Neutrophil (primary cell): ENCODE data around the gene DLG4.
"Not testable (repeated sequence)": the region's sequence is repeated elsewhere in the genome, so short reads cannot be mapped to it uniquely, and the experiment has no call there.

Experiments used
- H3K27ac ChIP-seq: fragments of 200-600 bp; sonication (generic); 2 replicates; pipeline ENCODE4 v1.5.1; 2016; ENCODE audit warnings: mild to moderate bottlenecking, moderate library complexity
- H3K27me3 ChIP-seq: fragments of 200-600 bp; sonication (generic); 2 replicates; pipeline ENCODE4 v1.6.0; 2016; ENCODE audit warnings: mild to moderate bottlenecking
- H3K36me3 ChIP-seq: fragments of 200-600 bp; sonication (generic); 2 replicates; pipeline ENCODE4 v1.5.1; 2017
- H3K4me1 ChIP-seq, 2 experiments: fragments of 200-600 bp in 1 of 2; sonication (generic) in 1 of 2; 1 replicate in 1 of 2; 2 replicates in 1 of 2; pipeline versions ENCODE4 v1.5.1 to v1.6.1; 2013 to 2016; ENCODE audit warnings: low read depth in 1 of 2, low read length in 1 of 2, mild to moderate bottlenecking in 1 of 2, moderate library complexity in 1 of 2; ENCODE audit not compliant: control insufficient read depth in 1 of 2, insufficient read depth in 1 of 2
- H3K4me3 ChIP-seq, 2 experiments: fragments of 200-600 bp in 1 of 2; sonication (generic) in 1 of 2; 1 replicate in 1 of 2; 2 replicates in 1 of 2; pipeline ENCODE4 v1.5.1; 2013 to 2016; ENCODE audit warnings: low read depth in 1 of 2, low read length in 1 of 2, mild to moderate bottlenecking in 1 of 2, moderate library complexity in 1 of 2
- H3K9me3 ChIP-seq: fragments of 200-600 bp; sonication (generic); 2 replicates; pipeline ENCODE4 v1.5.1; 2016
- TF ChIP-seq, protein P1 (sequence below): fragments of 200-600 bp; sonication (generic); IDR thresholded peaks from 2 replicates; pipeline ENCODE4 v1.5.1; 2016; ENCODE audit warnings: antibody characterized with exemption

The DLG4 gene

DNA sequence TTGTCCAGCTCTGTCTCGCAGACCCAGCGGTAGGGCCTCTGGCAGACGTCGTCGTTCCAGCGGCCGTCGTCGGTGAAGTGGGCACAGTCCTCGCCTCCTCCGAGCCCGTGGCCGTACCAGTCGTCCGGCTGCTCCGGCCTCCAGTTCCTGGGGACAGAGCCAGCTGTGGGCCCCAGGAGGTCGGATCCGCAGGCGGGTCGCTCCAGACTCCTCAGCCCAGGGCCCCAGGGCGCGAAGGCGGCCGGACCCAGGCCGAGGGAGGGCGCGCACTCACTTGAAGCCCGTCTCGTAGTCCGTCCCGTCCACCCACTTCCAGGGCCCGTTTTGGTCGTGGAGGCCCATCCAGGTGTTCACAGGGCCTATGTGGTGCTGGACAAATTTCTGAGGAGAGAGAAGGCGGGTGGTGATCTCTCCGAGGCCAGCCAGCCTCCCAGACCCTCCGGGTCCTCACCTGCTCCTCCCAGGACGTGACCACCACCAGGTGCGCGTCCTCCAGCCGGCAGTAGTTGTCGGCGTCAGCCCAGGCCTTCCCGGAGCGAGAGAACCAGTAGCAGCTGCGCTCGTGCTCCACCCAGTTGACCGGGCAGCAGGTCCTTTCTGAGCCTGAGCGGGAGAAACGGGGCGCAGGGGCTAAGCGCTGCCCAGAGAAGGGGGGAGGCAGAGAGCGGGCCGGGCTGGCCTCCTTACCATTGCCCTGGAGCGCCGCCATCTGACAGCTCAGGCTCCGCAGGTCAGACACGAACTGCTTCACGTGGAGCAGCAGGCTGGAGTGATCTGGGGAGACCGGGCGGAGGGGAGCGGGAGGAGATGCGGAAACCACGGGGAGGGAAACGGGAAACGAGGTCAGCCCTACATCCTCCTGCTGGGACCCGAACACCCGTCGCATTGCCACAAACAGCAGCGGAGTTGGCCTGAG, 45.7 kb downstream of the DLG4 start:
- TF ChIP-seq, protein P1, sequence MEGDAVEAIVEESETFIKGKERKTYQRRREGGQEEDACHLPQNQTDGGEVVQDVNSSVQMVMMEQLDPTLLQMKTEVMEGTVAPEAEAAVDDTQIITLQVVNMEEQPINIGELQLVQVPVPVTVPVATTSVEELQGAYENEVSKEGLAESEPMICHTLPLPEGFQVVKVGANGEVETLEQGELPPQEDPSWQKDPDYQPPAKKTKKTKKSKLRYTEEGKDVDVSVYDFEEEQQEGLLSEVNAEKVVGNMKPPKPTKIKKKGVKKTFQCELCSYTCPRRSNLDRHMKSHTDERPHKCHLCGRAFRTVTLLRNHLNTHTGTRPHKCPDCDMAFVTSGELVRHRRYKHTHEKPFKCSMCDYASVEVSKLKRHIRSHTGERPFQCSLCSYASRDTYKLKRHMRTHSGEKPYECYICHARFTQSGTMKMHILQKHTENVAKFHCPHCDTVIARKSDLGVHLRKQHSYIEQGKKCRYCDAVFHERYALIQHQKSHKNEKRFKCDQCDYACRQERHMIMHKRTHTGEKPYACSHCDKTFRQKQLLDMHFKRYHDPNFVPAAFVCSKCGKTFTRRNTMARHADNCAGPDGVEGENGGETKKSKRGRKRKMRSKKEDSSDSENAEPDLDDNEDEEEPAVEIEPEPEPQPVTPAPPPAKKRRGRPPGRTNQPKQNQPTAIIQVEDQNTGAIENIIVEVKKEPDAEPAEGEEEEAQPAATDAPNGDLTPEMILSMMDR, result no peak
- Histone ChIP-seq H3K27ac (no peak overlapping the region), H3K36me3 (no peaks in the 10 kb centered on the region), H3K9me3 (peaks cover 4% of the 10 kb centered on the region), H3K4me1 (peaks cover 6 to 13% of the 10 kb centered on the region in 2 experiments), H3K4me3 (no peak overlapping the region), H3K27me3 (peaks cover 82% of the 10 kb centered on the region)

DNA sequence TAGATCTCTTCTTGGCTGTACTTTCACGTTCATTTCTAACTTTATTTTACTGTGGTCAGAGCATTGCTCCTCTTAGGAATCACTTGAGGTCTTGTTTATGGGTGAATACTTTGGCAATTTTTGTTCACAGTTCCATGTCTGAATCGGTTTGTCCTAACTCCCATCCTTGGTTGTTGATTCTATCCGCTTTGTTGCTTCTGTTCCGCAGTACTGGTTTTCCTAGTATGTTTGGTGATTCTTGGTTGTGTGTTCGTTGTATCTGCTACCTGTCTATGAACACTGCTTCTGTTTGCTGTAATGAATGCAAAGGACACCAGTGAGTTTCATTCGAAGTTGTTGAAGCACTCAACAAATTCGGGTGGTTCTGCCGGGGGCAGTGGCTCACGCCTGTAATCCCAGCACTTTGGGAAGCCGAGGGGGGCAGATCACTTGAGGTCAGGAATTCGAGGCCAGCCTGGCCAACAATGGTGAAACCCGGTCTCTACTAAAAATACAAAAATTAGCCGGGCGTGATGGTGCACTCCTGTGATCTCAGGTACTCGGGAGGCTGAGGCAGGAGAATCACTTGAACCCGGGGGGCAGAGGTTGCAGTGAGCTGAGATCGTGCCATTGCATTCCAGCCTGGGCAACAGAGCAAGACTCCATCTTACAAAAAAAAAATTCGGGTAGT, 47.0 kb downstream of the DLG4 start:
- Histone ChIP-seq H3K4me1 (peaks cover 7 to 12% of the 10 kb centered on the region in 2 experiments), H3K27me3 (peaks cover 69% of the 10 kb centered on the region)
- H3K4me3 ChIP-seq, H3K27ac ChIP-seq, H3K36me3 ChIP-seq, H3K9me3 ChIP-seq: not testable (repeated sequence)

DNA sequence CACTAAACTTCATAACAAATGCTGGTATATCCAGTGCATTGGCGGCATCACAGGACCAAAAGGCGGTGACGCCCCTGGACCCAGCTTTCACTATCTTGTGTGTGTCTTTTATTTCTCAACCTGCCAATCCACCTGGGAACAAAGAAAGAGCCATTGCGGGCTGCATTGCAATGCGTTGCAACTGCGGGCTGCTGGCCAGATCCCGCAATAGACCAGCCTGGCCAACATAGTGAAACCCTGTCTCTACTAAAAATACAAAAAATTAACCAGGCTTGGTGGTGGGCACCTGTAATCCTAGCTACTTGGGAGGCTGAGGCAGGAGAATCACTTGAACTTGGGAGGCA, 50.1 kb downstream of the DLG4 start:
- not testable (repeated sequence) for H3K4me1 ChIP-seq, H3K4me3 ChIP-seq, H3K36me3 ChIP-seq, H3K27ac ChIP-seq, H3K9me3 ChIP-seq
- peaks cover 44% of the 10 kb centered on the region for H3K27me3 ChIP-seq

DNA sequence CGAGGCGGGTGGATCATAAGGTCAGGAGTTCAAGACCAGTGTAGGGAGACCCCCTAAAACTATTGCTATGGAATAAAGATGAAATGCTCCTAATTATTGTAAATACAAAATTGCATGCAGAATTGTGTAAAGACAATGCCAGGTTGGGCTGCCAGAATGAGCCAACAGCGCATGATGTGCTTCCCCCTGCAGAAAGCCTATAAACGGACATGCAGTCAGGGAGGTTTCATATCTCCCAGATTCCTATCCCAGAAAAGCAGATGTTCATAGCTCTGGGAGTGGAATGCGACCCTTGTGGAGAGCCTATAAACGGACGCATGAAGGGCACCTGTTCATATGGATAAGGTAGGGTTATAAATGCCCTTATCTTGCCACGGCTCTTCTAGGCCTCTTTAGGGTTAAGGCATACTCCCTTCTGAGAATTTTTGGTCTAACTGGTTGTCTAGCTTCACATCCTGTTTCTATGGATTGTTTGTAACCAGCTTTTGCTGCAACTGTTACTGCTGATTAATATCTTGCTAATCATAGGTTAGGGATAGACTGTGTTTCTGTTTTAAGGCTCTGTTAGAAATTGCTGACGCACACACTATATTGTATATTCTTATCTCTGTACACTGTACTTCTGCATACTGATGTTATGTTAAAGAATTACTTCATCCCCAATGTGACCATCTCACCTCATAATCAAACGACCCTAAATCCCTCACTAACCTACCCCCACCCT, 50.6 kb downstream of the DLG4 start:
- H3K4me1 ChIP-seq, H3K4me3 ChIP-seq: not testable (repeated sequence)

DNA sequence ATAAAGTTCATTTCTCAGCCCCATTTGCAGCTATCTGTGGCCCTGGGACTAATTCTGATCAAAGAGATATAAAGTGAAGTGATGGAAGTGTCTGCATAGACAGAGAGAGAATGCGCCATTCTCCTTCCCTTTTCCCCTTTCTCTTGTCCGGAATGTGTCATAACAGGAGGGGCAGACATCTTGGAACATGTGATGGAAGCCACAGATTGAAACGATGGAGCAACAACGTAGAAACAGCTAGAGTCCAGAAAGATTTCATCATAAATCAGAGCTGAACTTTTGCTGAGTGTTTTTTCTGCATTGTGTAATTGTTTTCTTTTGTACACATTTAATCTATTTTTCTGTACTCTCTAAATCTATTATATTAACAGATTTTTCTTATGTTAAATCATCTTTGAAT, 51.8 kb downstream of the DLG4 start:
- Histone ChIP-seq H3K9me3 (peaks cover 4% of the 10 kb centered on the region), H3K27me3 (peaks cover 33% of the 10 kb centered on the region), H3K27ac (no peak overlapping the region), H3K4me1 (peaks cover 0 to 3% of the 10 kb centered on the region in 2 experiments), H3K4me3 (no peak overlapping the region), H3K36me3 (no peaks in the 10 kb centered on the region)
- TF ChIP-seq, protein P1, result no peak

More for the DNA sequence above, 50.6 kb downstream of the DLG4 start:
- H3K36me3 ChIP-seq, H3K27ac ChIP-seq, H3K9me3 ChIP-seq: not testable (repeated sequence)
- H3K27me3 ChIP-seq, result peaks cover 42% of the 10 kb centered on the region

DNA sequence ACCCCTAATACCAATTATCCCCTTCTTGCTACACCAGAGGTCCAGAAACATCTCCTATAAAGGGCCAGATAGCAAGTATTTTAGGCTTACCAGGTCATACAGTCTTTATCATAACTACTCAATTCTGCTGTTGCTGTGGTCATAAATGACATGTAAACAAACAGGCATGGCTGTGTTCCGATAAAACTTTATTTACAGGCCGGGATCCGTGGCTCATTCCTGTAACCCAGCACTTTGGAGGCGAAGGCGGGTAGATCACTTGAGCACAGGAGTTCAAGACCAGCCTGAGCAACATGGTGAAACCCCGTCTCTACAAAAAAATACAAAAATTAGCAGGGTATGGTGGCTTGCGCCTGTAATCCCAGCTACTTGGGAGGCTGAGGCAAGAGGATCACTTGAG, 52.8 kb downstream of the DLG4 start:
- peaks cover 4% of the 10 kb centered on the region for H3K9me3 ChIP-seq
- H3K4me1 ChIP-seq, result peaks cover 0 to 3% of the 10 kb centered on the region in 2 experiments
- no peak overlapping the region for H3K4me3 ChIP-seq
- no peak overlapping the region for H3K27ac ChIP-seq
- peaks cover 23% of the 10 kb centered on the region for H3K27me3 ChIP-seq
- TF ChIP-seq, protein P1, result no peak
- no peaks in the 10 kb centered on the region for H3K36me3 ChIP-seq

DNA sequence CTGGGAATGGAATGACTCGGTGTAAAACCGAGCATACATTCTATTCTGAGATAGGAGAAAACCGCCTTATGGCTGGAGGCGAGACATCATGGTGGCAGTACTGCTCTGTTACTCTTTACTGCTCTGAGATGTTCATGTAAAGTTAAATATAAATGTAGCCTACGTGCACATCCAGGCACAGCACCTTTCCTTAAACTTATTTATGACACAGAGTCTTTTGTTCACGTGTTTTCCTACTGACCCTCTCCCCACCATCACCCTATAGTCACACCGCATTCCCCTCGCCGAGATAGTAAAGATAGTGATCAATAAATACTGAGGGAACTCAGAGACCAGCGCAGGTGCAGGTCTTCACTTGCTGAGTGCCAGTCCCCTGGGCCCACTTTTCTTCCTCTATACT, 60.1 kb downstream of the DLG4 start:
- not testable (repeated sequence) for H3K4me1 ChIP-seq, H3K4me3 ChIP-seq, H3K27ac ChIP-seq, H3K9me3 ChIP-seq, H3K36me3 ChIP-seq
- H3K27me3 ChIP-seq, result peaks cover 50% of the 10 kb centered on the region

DNA sequence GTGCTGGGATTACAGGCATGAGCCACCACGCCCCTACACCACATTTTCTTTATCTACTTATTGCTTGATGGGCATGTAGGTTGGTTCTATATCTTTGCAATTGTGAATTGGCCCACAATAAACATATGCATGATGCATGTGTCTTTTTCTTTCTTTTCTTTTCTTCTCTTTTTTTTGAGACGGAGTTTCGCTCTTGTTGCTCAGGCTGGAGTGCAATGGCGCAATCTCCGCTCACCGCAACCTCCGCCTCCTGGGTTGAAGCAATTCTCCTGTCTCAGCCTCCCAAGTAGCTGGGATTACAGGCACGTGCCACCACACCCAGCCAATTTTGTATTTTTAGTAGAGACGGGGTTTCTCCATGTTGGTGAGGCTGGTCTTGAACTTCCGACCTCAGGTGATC, 61.2 kb downstream of the DLG4 start:
- H3K36me3 ChIP-seq, H3K4me1 ChIP-seq, H3K9me3 ChIP-seq, H3K4me3 ChIP-seq, H3K27ac ChIP-seq: not testable (repeated sequence)
- peaks cover 54% of the 10 kb centered on the region for H3K27me3 ChIP-seq
